HCT116 (cell line): ENCODE measurements around the gene OAT.

Source experiments
- EZH2 ChIP-seq: fragments of 200-600 bp; sonication (generic); IDR thresholded peaks from 2 replicates; pipeline ENCODE4 v1.6.1; 2017; ENCODE audit warnings: antibody characterized with exemption, mixed run types
- POLR2A ChIP-seq: IDR thresholded peaks from 2 replicates; pipeline ENCODE4 v1.7.0; 2011; ENCODE audit warnings: borderline replicate concordance; ENCODE audit not compliant: insufficient read depth, insufficient read length; ENCODE audit errors: extremely low read depth
- RAD21 ChIP-seq: IDR thresholded peaks from 2 replicates; pipeline ENCODE4 v1.6.1; 2012; ENCODE audit warnings: low read depth, mild to moderate bottlenecking
- SIN3A ChIP-seq: IDR thresholded peaks from 2 replicates; pipeline ENCODE4 v1.6.1; 2012; ENCODE audit warnings: low read depth
- YY1 ChIP-seq: IDR thresholded peaks from 2 replicates; pipeline ENCODE4 v1.6.1; 2011; ENCODE audit warnings: low read length, low read depth, moderate library complexity, mild to moderate bottlenecking; ENCODE audit not compliant: insufficient replicate concordance; ENCODE audit errors: extremely low read depth
- TF ChIP-seq, protein P1 (sequence below), 3 experiments: fragments of 200-600 bp in 1 of 3; sonication (generic) in 1 of 3; IDR thresholded peaks in 2 of 3; conservative IDR thresholded peaks in 1 of 3; 2 replicates each; pipeline ENCODE4 v1.5.1; 2012 to 2017; ENCODE audit warnings: low read depth in 2 of 3, low read length in 2 of 3, antibody characterized with exemption in 1 of 3, borderline replicate concordance in 1 of 3, control low read depth in 1 of 3, mild to moderate bottlenecking in 1 of 3, mixed read lengths in 1 of 3, mixed run types in 1 of 3, moderate library complexity in 1 of 3; ENCODE audit not compliant: insufficient read depth in 1 of 3

DNA sequence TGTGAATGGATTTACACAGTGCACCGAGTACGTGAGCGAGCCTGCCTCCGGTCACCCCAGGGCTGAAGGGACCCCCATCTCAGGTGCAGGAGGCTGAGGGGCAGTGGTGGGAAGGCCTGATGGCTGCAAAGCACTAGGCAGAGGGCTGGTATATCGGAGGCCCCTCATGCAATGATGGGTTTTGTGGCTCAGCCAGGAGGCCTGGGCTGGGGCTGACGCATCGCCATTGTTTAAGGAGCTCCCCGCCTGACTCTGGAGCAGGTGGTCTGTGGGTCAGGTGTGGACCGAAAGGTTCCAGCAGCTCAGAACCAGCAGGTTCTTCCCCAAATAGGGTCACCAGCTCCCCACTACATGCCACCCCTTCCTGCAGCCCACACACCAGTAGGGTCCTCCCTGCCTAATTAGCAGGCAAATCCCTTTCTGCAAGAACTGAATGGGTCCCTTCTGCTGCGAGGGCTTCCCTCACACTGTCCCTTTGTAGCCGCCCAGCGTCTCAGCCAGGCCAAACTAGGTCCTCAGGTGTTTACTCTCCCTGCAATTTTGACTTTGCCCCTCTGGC lies 33.0 kb downstream of the OAT start:
- TF ChIP-seq EZH2 (no peak), YY1 (no peak), SIN3A (no peak), POLR2A (no peak), RAD21 (no peak)
- TF ChIP-seq, protein P1, sequence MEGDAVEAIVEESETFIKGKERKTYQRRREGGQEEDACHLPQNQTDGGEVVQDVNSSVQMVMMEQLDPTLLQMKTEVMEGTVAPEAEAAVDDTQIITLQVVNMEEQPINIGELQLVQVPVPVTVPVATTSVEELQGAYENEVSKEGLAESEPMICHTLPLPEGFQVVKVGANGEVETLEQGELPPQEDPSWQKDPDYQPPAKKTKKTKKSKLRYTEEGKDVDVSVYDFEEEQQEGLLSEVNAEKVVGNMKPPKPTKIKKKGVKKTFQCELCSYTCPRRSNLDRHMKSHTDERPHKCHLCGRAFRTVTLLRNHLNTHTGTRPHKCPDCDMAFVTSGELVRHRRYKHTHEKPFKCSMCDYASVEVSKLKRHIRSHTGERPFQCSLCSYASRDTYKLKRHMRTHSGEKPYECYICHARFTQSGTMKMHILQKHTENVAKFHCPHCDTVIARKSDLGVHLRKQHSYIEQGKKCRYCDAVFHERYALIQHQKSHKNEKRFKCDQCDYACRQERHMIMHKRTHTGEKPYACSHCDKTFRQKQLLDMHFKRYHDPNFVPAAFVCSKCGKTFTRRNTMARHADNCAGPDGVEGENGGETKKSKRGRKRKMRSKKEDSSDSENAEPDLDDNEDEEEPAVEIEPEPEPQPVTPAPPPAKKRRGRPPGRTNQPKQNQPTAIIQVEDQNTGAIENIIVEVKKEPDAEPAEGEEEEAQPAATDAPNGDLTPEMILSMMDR (IDR thresholded peaks at IDR 0.05 in 2 of 3, conservative IDR thresholded peaks at IDR 0.05 in 1 of 3; ENCODE audit: borderline replicate concordance in 1 of 3, insufficient read depth in 1 of 3, low read depth in 2 of 3, low read length in 2 of 3), result no peak
